GM12878 (cell line): ENCODE measurements around the gene PITPNM3. TPM values are rescaled to one million over a fixed set of nuclear protein-coding genes. Genes with fewer than 3 reads are reported as not detected.

Experiments
- ATAC-seq: fragments of 200-7000 bp; cut with Tn5 transposase; 3 replicates; pipeline ENCODE4 v1.9.1; 2020; ENCODE audit warnings: mild to moderate bottlenecking, moderate library complexity
- BruUV-seq: library from RNA; stranded (reverse); fragments of 400-500 nt; replicated peaks from 2 replicates; lab custom pipeline; 2021; lab: Mats Ljungman, UMichigan
- CTCF ChIA-PET: fragments of 300-600 bp; sonication (Branson Sonifier 250); formaldehyde crosslinking; extraction: SDS; loops from one replicate; lab custom pipeline; 2021; ENCODE audit warnings: inconsistent platforms; lab: Yijun Ruan, JAX
- POLR2A ChIA-PET: fragments of 350-600 bp; formaldehyde crosslinking; extraction: SDS; loops from one replicate; lab custom pipeline; 2021; ENCODE audit warnings: inconsistent platforms; lab: Charles Lee
- RAD21 ChIA-PET: fragments of 300-600 bp; sonication (Branson Sonifier 250); formaldehyde crosslinking; loops from one replicate; lab custom pipeline; 2023; ENCODE audit warnings: antibody characterized with exemption; ENCODE audit not compliant: unreplicated experiment; lab: Charles Lee
- SMC1A ChIA-PET: fragments of 300-600 bp; sonication (Branson Sonifier 250); formaldehyde crosslinking; loops from one replicate; lab custom pipeline; 2023; ENCODE audit not compliant: unreplicated experiment, uncharacterized antibody; lab: Charles Lee
- DNase-seq: peaks from one replicate; pipeline ENCODE4 v3.0.0-alpha.2; 2011; ENCODE audit warnings: low read depth, low spot score
- FAIRE-seq: peaks from 3 replicates; lab custom pipeline; 2011; peaks lifted over from hg19 to GRCh38; lab: Jason Lieb, UNC
- H2AFZ ChIP-seq: 2 replicates; pipeline ENCODE4 v1.6.0; 2011; ENCODE audit warnings: low read depth, low read length, control low read depth; ENCODE audit not compliant: control insufficient read depth
- H3K27ac ChIP-seq: 2 replicates; pipeline ENCODE4 v1.5.1; 2011; ENCODE audit warnings: control low read depth; ENCODE audit not compliant: control insufficient read depth, insufficient read depth
- H3K27me3 ChIP-seq, 2 experiments: replicated peaks in 1 of 2; 2 replicates each; pipeline versions ENCODE4 v1.6.0 to v1.6.1; 2011; ENCODE audit warnings: low read length in 1 of 2; ENCODE audit not compliant: control insufficient read depth in 2 of 2, insufficient read depth in 2 of 2
- H3K36me3 ChIP-seq, 2 experiments: 2 replicates each; pipeline ENCODE4 v1.5.1; 2011; ENCODE audit warnings: low read length in 1 of 2; ENCODE audit not compliant: control insufficient read depth in 2 of 2, insufficient read depth in 2 of 2
- H3K4me1 ChIP-seq: 2 replicates; pipeline ENCODE4 v1.6.1; 2011; ENCODE audit warnings: mild to moderate bottlenecking, low read length, moderate library complexity, mixed read lengths; ENCODE audit not compliant: control insufficient read depth, insufficient read depth
- H3K4me2 ChIP-seq: 2 replicates; pipeline ENCODE4 v1.6.0; 2011; ENCODE audit warnings: control low read depth; ENCODE audit not compliant: control insufficient read depth, insufficient read depth
- H3K4me3 ChIP-seq: fragments of 200-600 bp; sonication (generic); 2 replicates; pipeline ENCODE4 v1.5.1; 2016
- H3K79me2 ChIP-seq: 2 replicates; pipeline ENCODE4 v1.6.0; 2011; ENCODE audit warnings: low read length; ENCODE audit not compliant: control insufficient read depth, insufficient read depth
- H3K9ac ChIP-seq: 2 replicates; pipeline ENCODE4 v1.8.0; 2011; ENCODE audit warnings: low read length, control low read depth, mixed read lengths; ENCODE audit not compliant: control insufficient read depth, insufficient read depth
- H3K9me3 ChIP-seq: replicated peaks from 3 replicates; pipeline ENCODE4 v1.5.1; 2011; ENCODE audit warnings: mild to moderate bottlenecking, low read length; ENCODE audit not compliant: control insufficient read depth, insufficient read depth
- H4K20me1 ChIP-seq: 2 replicates; pipeline ENCODE4 v1.6.0; 2011; ENCODE audit not compliant: control insufficient read depth, insufficient read depth
- BCL3 ChIP-seq: IDR thresholded peaks from 2 replicates; pipeline ENCODE4 v1.6.1; 2011; ENCODE audit warnings: borderline replicate concordance, low read depth, mild to moderate bottlenecking, moderate library complexity, low read length; ENCODE audit not compliant: insufficient read depth, poor library complexity, severe bottlenecking
- CHD2 ChIP-seq: IDR thresholded peaks from 2 replicates; pipeline ENCODE4 v1.6.1; 2011; ENCODE audit warnings: low read depth, low read length, improper control_type of control experiment, borderline replicate concordance
- ESRRA ChIP-seq: IDR thresholded peaks from 2 replicates; pipeline ENCODE4 v1.6.1; 2012; ENCODE audit warnings: mild to moderate bottlenecking, low read length, improper control_type of control experiment
- HDAC6 ChIP-seq: fragments of 200-600 bp; sonication (generic); IDR thresholded peaks from one replicate; pipeline ENCODE4 v1.8.0; 2017; ENCODE audit warnings: antibody characterized with exemption; ENCODE audit not compliant: unreplicated experiment
- HSF1 ChIP-seq: fragments of 150-350 bp; IDR thresholded peaks from 2 replicates; pipeline ENCODE4 v1.6.1; 2014; ENCODE audit warnings: mild to moderate bottlenecking, low read depth, low read length
- MTA2 ChIP-seq: fragments of 450-650 bp; IDR thresholded peaks from 2 replicates; pipeline ENCODE4 v1.6.1; 2016; ENCODE audit warnings: low read depth, mild to moderate bottlenecking, moderate library complexity
- PBX3 ChIP-seq: IDR thresholded peaks from 2 replicates; pipeline ENCODE4 v1.6.1; 2011; ENCODE audit warnings: mild to moderate bottlenecking, low read depth, low read length, moderate library complexity; ENCODE audit not compliant: insufficient replicate concordance
- PKNOX1 ChIP-seq: fragments of 450-650 bp; IDR thresholded peaks from 2 replicates; pipeline ENCODE4 v1.6.1; 2016; ENCODE audit warnings: mild to moderate bottlenecking
- RAD21 ChIP-seq: IDR thresholded peaks from 2 replicates; pipeline ENCODE4 v1.6.1; 2011; ENCODE audit warnings: mild to moderate bottlenecking, low read depth, low read length, moderate library complexity; ENCODE audit not compliant: insufficient read depth
- SREBF1 ChIP-seq: IDR thresholded peaks from 2 replicates; pipeline ENCODE4 v1.6.1; 2012; ENCODE audit warnings: mild to moderate bottlenecking, low read length
- TBL1XR1 ChIP-seq: IDR thresholded peaks from 2 replicates; pipeline ENCODE4 v1.6.1; 2012; ENCODE audit warnings: low read depth, low read length, improper control_type of control experiment
- ZBTB11 ChIP-seq: fragments of 450-650 bp; formaldehyde crosslinking; IDR thresholded peaks from 2 replicates; pipeline ENCODE4 v1.5.0; 2022; ENCODE audit warnings: mild to moderate bottlenecking, missing genetic modification characterization
- ZNF274 ChIP-seq: IDR thresholded peaks from one replicate; pipeline ENCODE4 v1.8.0; 2011; ENCODE audit not compliant: insufficient read length, insufficient read depth
- WGBS: methylation state at CpG from one replicate; pipeline ENCODE4 v1.1.6; 2016; ENCODE audit warnings: low lambda C conversion rate; ENCODE audit not compliant: insufficient replicate concordance, insufficient coverage; ENCODE audit errors: missing lambda C conversion rate; 5-methylcytosine and 5-hydroxymethylcytosine counted together
- in situ Hi-C: fragments of 300-500 bp; cut with MboI; formaldehyde crosslinking; loops from 9 replicates; pipeline ENCODE4 v1.14.3; 2018; ENCODE audit warnings: mixed read lengths
- intact Hi-C: fragments of 100-400 bp; cut with micrococcal nuclease; formaldehyde crosslinking; loops from one replicate; pipeline ENCODE4 v1.14.2; 2022; ENCODE audit not compliant: unreplicated experiment
- polyA plus RNA-seq, 11 experiments: library from polyadenylated mRNA; depleted of rRNA in 4 of 11; unstranded in 6 of 11; stranded (reverse) in 5 of 11; fragments of >200 nt; fragmentation: Nextera tagmentation in 4 of 11; fragmentation: Illumina TruSeq in 1 of 11; extraction: Ambion mirVana in 4 of 11; extraction: Trizol in 1 of 11; gene quantifications; 1 replicate in 1 of 11; 2 replicates in 10 of 11; pipeline versions ENCODE4 v1.2.1 to v1.2.3, GENCODE V29; 2011 to 2016; ENCODE audit warnings: inconsistent platforms in 2 of 11, missing spikeins in 2 of 11, low read depth in 1 of 11
- total RNA-seq, 4 experiments: library from RNA; depleted of rRNA in 3 of 4; stranded (reverse); fragments of >200 nt in 3 of 4; fragmentation: Illumina TruSeq in 1 of 4; extraction: Trizol in 1 of 4; gene quantifications; 2 replicates each; pipeline versions ENCODE4 v1.2.1 to v1.2.3, GENCODE V29; 2013 to 2021

PITPNM3 gene
- total and polyA plus RNA-seq, 10 of the 15 experiments (the other 5 are each of a cell fraction or from before 2014, with no cell fraction given), result 0.02 to 0.49 (median 0.19) TPM; not detected in 1

- no peak for TF ChIP-seq PBX3
- TF ChIP-seq HSF1, result no peak
- no peak for TF ChIP-seq PKNOX1
- no peak for TF ChIP-seq ESRRA
- no peak for TF ChIP-seq MTA2
- no peak for TF ChIP-seq RAD21
- TF ChIP-seq SREBF1, result no peak
- TF ChIP-seq TBL1XR1, result no peak
- TF ChIP-seq, all 136 proteins: peak for 0
Measured at GRCh38 chr17:6589266-6589946, 33.1 kb upstream of the PITPNM3 start (continued).

GRCh38 chr17:6588165-6588564, 31.8 kb upstream of the PITPNM3 start:
- intact Hi-C loops, result no loop called here
- no peak for TF ChIP-seq ZBTB11
- TF ChIP-seq BCL3, result no peak
- no peak for TF ChIP-seq HDAC6
- no peak for TF ChIP-seq ZNF274
- TF ChIP-seq CHD2, result no peak

More at GRCh38 chr17:6588165-6588564, 31.8 kb upstream of the PITPNM3 start:
- Histone ChIP-seq H3K4me1 (no peaks in the 10 kb centered on the region), H3K27ac (no peak overlapping the region), H3K4me3 (no peak overlapping the region), H3K4me2 (no peak overlapping the region), H4K20me1 (no peaks in the 10 kb centered on the region), H2AFZ (no peak overlapping the region), H3K9ac (no peak overlapping the region), H3K36me3 (peaks cover 2 to 33% of the 10 kb centered on the region in 2 experiments; a peak in 3 of 4 replicates), H3K27me3 (no peaks in the 10 kb centered on the region), H3K9me3 (peaks cover 1% of the 10 kb centered on the region; the same call in 2 of the 3 replicates), H3K79me2 (no peaks in the 10 kb centered on the region)
- ChIA-PET POLR2A (interaction anchor here (0.9 kb wide), 1 partner anchor 51 kb away, joined by 3 read pairs; no protein-coding TSS in a partner anchor), RAD21 (no interaction called here), CTCF (interaction anchor here (1.6 kb wide), 1 partner anchor 13 kb away, joined by 3 read pairs; no protein-coding TSS in a partner anchor), SMC1A (no interaction called here)
- no TSS peak for BruUV-seq
- FAIRE-seq (no peak), ATAC-seq (no peak), DNase-seq (no peak)
- in situ Hi-C loops, result no loop called here
- 95% methylated on average over 5 of the region's 5 CpGs for WGBS
